ENCODE data around the gene TADA2A.

The TADA2A gene

DNA sequence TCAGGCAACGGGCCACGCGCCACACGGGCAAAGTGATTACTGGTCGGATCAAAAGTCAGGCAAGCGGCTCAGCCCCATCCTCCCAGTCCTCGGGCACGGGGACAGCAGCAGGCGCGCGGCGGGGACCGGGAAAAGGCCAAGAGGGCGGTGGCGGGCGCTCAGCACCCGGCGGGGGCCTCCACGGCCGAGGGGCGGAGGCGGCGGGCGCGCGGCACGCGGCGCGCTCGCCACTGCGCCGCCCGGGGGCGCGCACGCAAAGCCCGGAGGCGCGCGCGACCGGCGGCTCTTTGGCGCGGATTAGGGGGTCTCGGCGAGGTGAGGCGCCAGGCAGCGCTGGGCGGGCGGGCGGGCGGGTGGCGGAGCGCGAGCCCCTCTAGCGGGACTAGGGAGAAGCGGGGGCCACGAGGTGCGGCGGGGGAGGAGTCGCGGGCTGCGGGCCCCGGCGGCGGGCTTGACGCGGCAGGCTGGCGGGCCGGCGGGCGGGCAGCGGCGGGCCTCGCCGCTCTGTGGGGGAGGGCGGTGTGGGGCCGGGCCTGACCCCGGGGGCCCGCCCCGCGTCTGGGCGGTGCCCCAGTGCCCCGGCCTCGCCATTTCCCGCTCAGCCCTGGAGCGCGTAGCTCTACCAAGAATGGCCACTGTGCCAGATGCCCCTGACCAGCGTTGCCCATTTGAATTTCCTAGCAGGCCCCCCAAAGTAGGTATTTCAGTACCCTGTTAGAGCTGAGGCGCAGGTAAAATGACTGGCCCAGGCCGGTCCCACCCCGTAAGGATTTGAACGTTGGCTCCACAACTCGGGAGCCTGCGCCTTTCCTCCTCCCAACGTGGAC, at the start of gene TADA2A, which contains the start of gene ACACA:
Gene TADA2A (plus strand): TSS at position 252 of the 827 bp plus-strand sequence. CDS start 4,480 bp downstream, outside the sequence.
Gene ACACA (minus strand): TSS at position 202 of the 827 bp plus-strand sequence. CDS start 537 bp downstream, outside the sequence.
- peak; percentile 27 to 66 for DNase-seq

GRCh38 chr17:37358098-37358829, 48.4 kb upstream of the TADA2A start:
- DNase-seq: peak; percentile 6 to 29

DNA sequence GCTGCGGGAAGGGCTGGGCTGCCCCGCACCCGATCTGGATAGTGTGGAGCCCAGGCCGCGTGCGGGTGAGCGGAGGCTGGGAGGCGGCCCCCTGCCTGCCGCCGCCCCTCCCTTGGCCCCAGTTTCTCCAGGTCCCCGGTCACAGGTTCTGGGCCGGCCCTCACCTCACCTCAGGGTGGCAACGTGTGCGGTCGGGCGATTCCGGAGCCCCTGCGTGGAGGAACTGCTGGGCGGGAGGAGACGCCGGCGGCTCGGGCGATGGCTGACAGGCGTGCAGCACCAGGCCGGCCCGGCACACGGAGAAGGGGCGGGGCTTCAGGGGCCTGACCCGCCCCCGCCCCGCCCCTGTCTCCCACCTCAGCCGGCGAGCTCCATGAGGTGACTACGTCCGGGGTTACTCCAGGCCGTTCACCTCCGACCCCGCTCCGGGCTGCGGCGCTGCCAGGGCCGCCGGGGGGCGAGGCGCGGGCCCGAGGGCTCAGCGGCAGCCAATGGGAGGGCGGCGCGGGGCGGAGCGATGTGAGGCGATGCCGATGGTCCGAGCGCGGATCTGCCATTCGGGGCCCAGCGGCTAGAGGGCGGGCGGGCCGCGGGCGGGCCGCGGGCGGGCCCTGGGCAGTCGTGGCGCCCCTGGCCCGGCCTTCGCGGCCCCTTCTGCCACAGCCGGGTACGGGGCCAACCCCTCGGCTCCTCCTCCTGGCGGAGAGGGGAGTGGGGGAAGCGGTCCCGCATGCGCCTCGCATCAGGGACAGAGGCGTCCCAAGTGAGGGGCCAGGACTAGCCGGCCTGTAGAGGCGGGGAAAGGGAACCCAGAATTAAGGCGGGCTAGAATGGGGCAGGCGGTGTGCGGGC, 47.6 kb upstream of the TADA2A start:
- peak; percentile 24 to 67 for DNase-seq

DNA sequence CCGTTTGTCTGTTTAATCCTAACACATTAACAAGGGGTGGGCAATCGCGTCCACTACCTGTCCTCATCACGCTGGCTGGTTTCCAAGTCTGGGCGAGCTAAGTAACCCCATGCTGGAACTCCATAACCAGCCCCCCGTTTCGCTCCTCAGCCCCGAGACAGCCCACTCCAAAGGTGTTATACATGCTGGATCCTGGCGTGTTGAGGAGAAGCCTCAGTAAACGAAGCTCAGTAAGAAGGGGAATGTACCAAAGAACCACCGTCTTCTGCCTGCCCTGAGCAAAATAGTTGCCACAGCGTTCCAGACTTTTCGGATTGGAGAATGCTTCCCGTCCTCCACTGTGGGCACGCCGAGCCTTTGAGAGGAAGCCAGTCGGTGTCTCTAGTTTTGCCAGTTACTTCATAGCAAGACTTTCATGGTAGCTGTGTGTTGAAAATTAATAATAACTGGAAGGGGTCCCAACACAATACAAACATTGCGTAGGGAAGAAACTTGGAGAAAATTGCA, 47.0 kb upstream of the TADA2A start:
- DNase-seq: no peak

GRCh38 chr17:37360632-37361031, 46.1 kb upstream of the TADA2A start:
- no peak for DNase-seq

GRCh38 chr17:37361543-37361942, 45.1 kb upstream of the TADA2A start:
- DNase-seq: no peak

- no peak for DNase-seq
These were observed 41.1 kb upstream of the TADA2A start for GRCh38 chr17:37365589-37365988.

DNA sequence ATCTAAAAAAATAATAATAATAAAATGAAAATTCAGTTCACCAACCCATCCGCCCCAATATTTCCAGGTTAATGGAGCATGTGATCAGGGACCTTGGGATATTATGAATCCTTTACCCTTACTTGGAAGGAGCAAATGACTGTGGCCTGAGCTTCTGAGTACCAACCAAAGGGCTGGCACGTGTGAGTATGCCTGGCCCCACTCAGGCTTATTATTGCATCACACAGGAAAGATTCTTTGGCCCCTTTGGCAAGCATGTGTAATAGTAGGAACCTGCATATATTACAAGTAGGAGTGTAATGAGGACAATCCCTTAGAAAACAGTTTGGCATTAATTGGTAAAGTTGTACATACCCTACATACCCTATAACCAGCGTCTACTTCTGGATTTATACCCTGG, 38.1 kb upstream of the TADA2A start:
- no peak for DNase-seq

DNA sequence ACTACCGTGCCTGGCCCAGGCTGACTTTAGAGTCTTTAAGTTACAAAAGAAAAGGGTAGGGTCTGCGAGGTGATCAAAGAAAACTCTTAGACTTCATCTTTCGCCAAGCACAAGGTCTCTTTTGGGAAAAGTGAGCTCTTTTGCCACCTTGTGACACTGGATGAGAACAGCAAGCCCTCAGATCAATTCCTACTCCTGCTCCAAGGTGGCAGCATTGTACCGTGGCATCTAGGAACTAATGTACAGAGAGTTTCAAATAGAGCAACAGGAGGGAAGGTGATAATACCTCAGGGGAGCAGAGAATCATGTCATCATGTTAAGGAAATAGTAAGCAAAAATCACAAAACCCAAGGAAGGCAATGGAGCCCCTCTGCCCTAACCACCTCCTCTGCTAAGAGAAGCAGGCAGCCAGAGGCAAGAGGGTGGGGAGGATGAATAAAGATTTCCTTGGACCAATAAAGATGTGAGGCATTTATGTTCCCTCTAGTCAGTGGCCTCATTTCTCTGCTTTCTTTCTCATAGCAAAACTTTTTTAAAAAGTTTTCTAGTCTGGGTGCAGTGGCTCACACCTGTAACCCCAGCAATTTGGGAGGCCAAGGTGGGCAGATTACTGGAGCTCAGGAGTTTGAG, 33.0 kb upstream of the TADA2A start:
- DNase-seq: peak; percentile 9 to 34

DNA sequence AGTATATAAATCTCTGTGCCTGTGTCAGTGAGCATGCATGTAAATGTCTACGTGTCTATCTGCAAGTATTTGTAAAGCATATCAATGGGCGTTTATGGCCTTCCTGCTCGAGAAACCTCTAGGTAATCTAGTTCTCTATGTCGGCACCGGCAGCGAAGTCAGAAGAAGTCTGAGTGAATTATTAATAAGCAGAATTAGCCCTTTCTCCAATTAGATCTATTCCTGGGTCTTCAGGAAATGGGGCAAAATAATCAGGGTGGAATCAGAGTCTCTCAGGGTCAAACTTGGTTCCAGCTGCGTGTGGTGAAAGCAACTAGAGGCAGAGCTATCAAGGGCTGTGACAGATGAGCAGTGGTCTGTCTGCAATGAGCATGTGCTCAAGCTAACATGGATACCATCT, 31.0 kb upstream of the TADA2A start, which contains the start of gene C17orf78:
Gene C17orf78 (plus strand): TSS at position 280 of the 400 bp plus-strand sequence. CDS start 108 bp downstream, at position 388.
- DNase-seq: no peak

GRCh38 chr17:37382056-37382455, 24.6 kb upstream of the TADA2A start:
- DNase-seq: no peak

- DNase-seq: no peak
These were observed 22.0 kb upstream of the TADA2A start for GRCh38 chr17:37384560-37385149.

- DNase-seq: no peak
These were observed 21.2 kb upstream of the TADA2A start for GRCh38 chr17:37385474-37385990.

- DNase-seq: no peak
These were observed 20.2 kb upstream of the TADA2A start for GRCh38 chr17:37386462-37386861.

GRCh38 chr17:37388266-37388665, 18.4 kb upstream of the TADA2A start:
- no peak for DNase-seq

DNA sequence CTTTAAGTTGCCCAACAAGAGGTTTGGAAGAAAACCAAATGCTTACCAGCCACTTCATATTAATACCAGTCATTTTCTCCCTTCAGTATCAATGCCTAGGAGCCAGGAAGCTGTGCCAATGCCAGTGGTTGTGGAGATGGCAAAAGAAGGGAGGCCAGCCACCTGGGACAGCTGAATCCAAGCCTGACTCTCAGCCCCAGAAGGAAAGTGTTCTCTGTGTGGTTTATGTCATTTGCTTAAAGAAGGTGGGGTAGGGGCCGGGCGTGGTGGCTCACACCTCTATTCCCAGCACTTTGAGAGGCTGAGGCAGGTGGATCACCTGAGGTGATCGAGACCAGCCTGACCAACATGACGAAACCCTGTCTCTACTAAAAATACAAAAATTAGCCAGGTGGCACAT, 17.5 kb upstream of the TADA2A start:
- no peak for DNase-seq

DNA sequence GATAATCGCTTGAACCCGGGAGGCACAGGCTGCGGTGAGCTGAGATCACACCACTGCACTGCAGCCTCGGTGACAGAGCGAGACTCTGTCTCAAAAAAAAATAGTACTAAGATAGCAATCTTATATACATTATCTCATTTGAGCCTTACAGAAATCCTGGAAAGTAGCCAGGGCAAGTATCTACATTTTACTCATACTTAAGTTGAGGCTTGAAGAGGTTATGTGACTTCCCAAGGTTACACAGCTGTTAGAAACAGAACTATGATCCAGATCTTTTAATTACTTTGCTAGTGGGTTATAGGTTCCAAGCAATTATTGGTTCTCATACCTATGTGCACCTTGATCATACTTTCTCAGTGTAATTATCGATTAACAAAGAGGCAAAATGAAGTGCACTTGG, 15.5 kb upstream of the TADA2A start:
- no peak for DNase-seq

DNA sequence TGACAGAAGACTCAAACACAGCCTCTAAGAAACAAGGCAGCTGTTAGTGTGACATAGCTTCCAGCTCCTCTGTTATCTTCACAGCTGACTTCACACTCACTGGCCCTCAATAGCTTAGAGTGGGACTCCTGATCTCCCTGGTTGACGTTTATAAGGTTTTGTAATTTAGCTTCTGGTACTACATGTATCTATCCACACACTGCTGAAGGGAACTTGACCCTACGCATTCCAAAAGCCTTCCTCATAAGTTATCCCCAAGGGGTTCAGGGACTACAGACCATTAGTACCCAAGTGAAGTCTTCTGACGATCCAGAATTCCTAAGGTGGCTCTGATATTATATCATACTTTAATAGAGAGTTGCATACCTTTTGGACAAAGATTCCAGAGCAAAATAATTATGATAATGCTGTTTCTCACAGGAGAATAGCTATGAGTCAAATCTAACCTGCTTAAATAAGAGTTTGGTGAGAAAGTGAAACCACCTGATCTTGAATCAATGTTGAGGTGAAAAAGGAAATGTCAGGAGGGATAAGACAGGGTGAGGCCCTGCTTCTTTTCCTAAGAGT, 14.6 kb upstream of the TADA2A start:
- no peak for DNase-seq

- DNase-seq: no peak
These were observed 13.3 kb upstream of the TADA2A start for GRCh38 chr17:37393352-37393751.

GRCh38 chr17:37399265-37399803, 7.4 kb upstream of the TADA2A start:
- no peak for DNase-seq

GRCh38 chr17:37400505-37400904, 6.2 kb upstream of the TADA2A start:
- no peak for DNase-seq

Measured in NCI-H187 (cell line).